Choroid plexus epithelial cell (primary cell): Measurements from ENCODE around the gene ZRANB3.
"Not testable (repeated sequence)": the region's sequence is repeated elsewhere in the genome, so short reads cannot be mapped to it uniquely, and the experiment has no call there.

Experiments
- DNase-seq: peaks from one replicate; pipeline ENCODE4 v3.0.0-alpha.2; 2010; ENCODE audit warnings: low read depth
- H3K4me3 ChIP-seq: 2 replicates; pipeline ENCODE4 v1.5.1; 2011; ENCODE audit warnings: low read depth, mild to moderate bottlenecking, control low read depth, low read length, moderate library complexity
- TF ChIP-seq, protein P1 (sequence below): conservative IDR thresholded peaks from 2 replicates; pipeline ENCODE4 v1.5.1; 2011; ENCODE audit warnings: low read depth, mild to moderate bottlenecking, control low read depth, inconsistent platforms, low read length, moderate library complexity

Gene ZRANB3

GRCh38 chr2:135456431-135456830, 74.6 kb downstream of the ZRANB3 start:
- no peak for DNase-seq
- TF ChIP-seq, protein P1, sequence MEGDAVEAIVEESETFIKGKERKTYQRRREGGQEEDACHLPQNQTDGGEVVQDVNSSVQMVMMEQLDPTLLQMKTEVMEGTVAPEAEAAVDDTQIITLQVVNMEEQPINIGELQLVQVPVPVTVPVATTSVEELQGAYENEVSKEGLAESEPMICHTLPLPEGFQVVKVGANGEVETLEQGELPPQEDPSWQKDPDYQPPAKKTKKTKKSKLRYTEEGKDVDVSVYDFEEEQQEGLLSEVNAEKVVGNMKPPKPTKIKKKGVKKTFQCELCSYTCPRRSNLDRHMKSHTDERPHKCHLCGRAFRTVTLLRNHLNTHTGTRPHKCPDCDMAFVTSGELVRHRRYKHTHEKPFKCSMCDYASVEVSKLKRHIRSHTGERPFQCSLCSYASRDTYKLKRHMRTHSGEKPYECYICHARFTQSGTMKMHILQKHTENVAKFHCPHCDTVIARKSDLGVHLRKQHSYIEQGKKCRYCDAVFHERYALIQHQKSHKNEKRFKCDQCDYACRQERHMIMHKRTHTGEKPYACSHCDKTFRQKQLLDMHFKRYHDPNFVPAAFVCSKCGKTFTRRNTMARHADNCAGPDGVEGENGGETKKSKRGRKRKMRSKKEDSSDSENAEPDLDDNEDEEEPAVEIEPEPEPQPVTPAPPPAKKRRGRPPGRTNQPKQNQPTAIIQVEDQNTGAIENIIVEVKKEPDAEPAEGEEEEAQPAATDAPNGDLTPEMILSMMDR: no peak
- H3K4me3 ChIP-seq: no peak overlapping the region

- DNase-seq: no peak
- H3K4me3 ChIP-seq: no peak overlapping the region
- TF ChIP-seq, protein P1: no peak
Measured at GRCh38 chr2:135454608-135455007, 76.4 kb downstream of the ZRANB3 start.

- not testable (repeated sequence) for DNase-seq, H3K4me3 ChIP-seq
Measured at GRCh38 chr2:135453027-135453426, 78.0 kb downstream of the ZRANB3 start.

DNA sequence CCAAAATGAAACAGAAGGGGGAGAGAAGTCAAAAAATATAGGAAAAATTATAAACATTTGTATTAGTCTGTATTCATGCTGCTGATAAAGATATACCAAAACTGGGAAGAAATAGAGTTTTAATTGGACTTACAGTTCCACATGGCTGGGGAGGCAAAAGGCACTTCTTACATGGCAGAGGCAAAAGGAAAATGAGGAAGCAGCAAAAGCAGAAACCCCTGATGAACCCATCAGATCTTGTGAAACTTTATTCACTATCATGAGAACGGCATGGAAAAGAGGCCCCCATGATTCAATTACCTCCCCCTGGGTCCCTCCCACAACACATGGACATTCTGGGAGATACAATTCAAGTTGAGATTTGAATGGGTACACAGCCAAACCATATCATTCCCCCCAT, 79.1 kb downstream of the ZRANB3 start:
- TF ChIP-seq, protein P1: no peak

DNA sequence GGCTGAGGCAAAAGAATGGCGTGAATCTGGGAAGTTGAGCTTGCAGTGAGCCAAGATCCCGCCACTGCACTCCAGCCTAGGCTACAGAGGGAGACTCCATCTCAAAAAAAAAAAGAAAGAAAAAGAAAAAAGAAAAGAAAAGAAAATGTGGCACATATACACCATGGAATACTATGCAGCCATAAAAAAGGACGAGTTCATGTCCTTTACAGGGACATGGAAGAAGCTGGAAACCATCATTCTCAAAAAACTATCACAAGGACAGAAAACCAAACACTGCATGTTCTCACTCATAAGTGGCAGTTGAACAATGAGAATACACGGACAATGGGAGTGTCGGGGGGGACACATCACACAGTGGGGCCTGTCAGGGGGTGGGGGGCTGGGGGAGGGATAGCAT, 88.0 kb downstream of the ZRANB3 start:
- not testable (repeated sequence) for H3K4me3 ChIP-seq, DNase-seq

More for the DNA sequence above, 79.1 kb downstream of the ZRANB3 start:
- no peak overlapping the region for H3K4me3 ChIP-seq
- no peak for DNase-seq

DNA sequence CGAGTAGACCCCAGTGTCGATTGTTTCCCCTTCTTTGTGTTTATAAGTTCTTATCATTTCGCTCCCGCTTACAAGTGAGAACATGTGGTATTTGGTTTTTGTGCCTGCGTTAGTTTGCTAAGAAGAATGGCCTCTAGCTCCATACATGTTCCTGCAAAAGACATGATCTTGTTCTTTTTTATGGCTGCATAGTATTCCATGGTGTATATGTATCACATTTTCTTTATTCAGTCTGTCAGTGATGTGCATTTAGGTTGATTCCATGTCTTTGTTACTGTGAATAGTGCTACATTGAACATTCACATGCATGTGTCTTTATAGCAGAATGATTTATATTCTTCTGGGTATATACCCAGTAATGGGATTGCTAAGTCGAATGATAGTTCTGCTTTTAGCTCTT, 95.9 kb downstream of the ZRANB3 start:
- not testable (repeated sequence) for DNase-seq, H3K4me3 ChIP-seq

- TF ChIP-seq, protein P1: no peak
- H3K4me3 ChIP-seq: no peak overlapping the region
- peak; percentile 10 for DNase-seq
Measured at GRCh38 chr2:135424849-135425248, 106.2 kb downstream of the ZRANB3 start.

- no peak for DNase-seq
- TF ChIP-seq, protein P1: no peak
Measured at GRCh38 chr2:135422898-135423297, 108.1 kb downstream of the ZRANB3 start.

DNA sequence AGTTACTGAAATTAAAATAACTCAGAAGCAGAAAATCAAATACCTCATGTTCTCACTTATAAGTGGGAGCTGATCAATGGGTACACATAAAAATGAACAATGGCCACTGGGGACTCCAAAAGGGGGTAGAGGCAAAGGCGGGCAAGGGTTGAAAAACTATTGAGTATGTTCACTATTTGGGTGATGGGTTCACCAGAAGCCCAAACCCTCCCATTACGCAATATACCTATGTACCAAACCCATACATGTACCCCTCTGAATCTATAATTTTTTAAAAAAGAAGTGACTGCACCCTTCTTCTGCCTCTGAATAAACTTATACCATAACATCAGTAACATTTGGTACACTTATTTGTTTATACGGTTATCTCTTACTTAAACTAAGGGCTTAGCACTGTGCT, 119.4 kb downstream of the ZRANB3 start:
- no peak for DNase-seq
- H3K4me3 ChIP-seq: no peak overlapping the region
- TF ChIP-seq, protein P1: no peak

More at GRCh38 chr2:135422898-135423297, 108.1 kb downstream of the ZRANB3 start:
- H3K4me3 ChIP-seq: no peak overlapping the region
